ENCODE measurements around the gene NT5M. TPM values are rescaled to one million over a fixed set of nuclear protein-coding genes. Genes with fewer than 3 reads are reported as not detected.

Gene NT5M
- total and polyA plus RNA-seq, 4 donors: 1.2 to 2.2 (median 1.6) TPM; not detected in 1

DNA sequence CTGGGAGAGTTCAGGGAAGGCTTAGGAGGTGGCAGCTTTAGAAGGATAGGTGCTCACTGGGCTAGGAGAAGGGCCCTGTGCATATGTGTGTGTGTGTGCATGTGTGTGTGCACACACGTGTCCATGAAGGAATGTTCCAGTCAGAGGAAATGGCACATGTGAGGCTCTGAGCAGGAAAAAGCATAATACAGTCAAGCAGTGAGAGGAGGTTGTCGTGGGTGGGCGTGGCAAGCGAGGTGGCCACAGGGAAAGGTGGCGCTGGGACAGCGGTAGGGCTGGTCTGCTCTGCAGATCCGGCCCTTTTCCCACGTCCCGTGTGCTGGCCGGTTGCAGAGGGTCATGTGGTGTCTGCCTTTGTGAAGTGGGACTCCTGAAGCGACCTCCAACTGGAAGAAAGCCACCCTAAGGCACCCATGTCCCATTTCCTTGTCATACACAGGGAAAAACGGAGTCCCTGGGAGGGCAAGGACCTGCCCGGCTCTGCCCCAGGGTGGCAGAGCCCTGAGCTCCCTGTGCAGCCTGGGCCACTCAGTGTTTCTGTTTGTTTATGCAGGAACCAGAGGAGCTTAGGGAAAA lies 40.1 kb downstream of the NT5M start:
- H3K36me3 ChIP-seq (ENCODE audit: control insufficient read depth in 1 of 2, insufficient read depth in 2 of 2, low read length in 1 of 2): no peaks in the 10 kb centered on the region
- no peak overlapping the region for H3K27ac ChIP-seq (ENCODE audit: low read depth in 1 of 2, low read length in 2 of 2)
- H3K9me3 ChIP-seq (ENCODE audit: control insufficient read depth, low read length): no peaks in the 10 kb centered on the region
- intact Hi-C loops (cut with DNase I): no loop called here
- no peaks in the 10 kb centered on the region for H3K27me3 ChIP-seq (ENCODE audit: control insufficient read depth in 1 of 2, insufficient read depth in 2 of 2, low read length in 1 of 2)
- ATAC-seq (ENCODE audit: low FRiP score): no peak
- H3K4me1 ChIP-seq (ENCODE audit: control insufficient read depth in 1 of 2, insufficient read depth in 2 of 2, low read length in 2 of 2): no peaks in the 10 kb centered on the region
- 88 to 90% methylated on average over 13 of the region's 13 CpGs for WGBS, 2 donors
- H3K4me3 ChIP-seq (ENCODE audit: low read length in 2 of 2): no peak overlapping the region
- peak; percentile 19 to 36 for DNase-seq

DNA sequence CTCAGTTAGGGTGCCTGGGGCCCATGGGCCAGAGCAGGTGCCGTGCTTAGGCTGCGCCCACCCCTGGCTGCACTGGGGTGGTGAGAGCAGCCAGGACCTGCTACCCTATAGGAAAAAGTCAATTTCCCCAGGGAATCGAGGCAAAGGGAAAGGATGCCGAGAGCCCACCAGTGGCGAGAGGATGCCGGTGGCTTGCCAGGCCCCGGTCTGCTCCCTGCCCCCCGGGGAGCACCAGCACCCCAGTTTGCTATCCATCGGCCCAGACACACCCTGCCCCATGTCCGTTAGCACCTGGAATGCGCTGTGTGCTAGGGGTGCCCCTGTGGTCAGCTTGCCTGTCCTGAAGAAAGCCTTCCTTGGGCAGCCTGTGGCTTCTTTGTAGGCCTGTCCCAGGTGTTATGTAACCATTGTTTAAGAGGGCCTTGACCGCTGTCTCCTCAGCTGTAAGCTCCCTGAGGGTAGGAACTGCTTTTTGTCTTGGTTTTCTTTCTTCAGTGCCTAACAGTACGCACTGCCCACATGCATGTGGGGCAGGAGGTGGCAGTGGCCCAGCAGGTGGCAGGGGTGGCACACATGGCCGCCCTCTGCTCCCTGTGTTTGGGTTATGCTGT lies 40.8 kb downstream of the NT5M start:
- peak; percentile 35 to 61 for DNase-seq

DNA sequence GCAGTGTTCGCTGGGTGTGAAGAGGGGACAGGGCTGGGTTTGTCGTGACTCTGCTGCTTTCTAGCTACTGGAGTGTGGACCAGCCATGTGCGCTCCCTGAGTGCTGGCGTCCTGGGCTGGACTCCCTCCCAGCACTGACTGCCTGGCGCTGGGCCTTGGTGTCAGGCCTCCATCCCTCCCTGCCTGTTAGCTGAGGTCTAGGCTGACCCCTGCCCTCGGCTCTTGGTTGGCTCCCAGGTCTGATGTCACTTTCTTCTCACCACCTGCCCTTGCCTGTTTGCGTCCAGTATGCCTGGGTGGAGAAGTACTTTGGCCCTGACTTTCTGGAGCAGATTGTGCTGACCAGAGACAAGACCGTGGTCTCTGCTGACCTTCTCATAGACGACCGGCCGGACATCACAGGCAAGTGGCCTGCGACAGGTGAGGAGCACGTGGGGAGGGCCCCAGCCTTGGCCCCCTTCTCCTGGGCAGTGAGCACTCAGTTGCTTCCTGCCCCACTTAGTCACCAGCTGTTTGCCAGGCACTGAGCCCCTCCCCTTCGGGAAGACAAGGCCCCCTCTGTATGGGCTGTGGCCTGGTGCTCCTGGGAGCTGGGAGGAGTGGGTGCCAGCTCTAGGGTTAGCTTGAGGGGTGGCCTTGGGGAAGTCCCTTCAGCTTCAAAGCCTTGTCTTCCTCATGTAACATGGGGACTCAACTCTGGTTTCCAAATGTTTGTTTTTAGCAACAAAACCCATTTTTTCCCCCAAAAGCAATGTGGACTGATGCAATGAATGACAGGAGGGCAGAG lies 41.5 kb downstream of the NT5M start:
- ATAC-seq (ENCODE audit: low FRiP score) (no peak), DNase-seq (peak; percentile 42 to 52)
- Histone ChIP-seq H3K4me1 (ENCODE audit: control insufficient read depth in 1 of 2, insufficient read depth in 2 of 2, low read length in 2 of 2) (no peaks in the 10 kb centered on the region), H3K27ac (ENCODE audit: low read depth in 1 of 2, low read length in 2 of 2) (no peak overlapping the region), H3K9me3 (ENCODE audit: control insufficient read depth, low read length) (no peaks in the 10 kb centered on the region), H3K4me3 (ENCODE audit: low read length in 2 of 2) (no peak overlapping the region), H3K27me3 (ENCODE audit: control insufficient read depth in 1 of 2, insufficient read depth in 2 of 2, low read length in 1 of 2) (no peaks in the 10 kb centered on the region), H3K36me3 (ENCODE audit: control insufficient read depth in 1 of 2, insufficient read depth in 2 of 2, low read length in 1 of 2) (no peaks in the 10 kb centered on the region)
- intact Hi-C loops (cut with DNase I): no loop called here
- WGBS, 2 donors: 89 to 91% methylated on average over 14 of the region's 14 CpGs

More for the DNA sequence above, 40.8 kb downstream of the NT5M start:
- intact Hi-C loops (cut with DNase I): no loop called here
- Histone ChIP-seq H3K27ac (ENCODE audit: low read depth in 1 of 2, low read length in 2 of 2) (no peak overlapping the region), H3K4me1 (ENCODE audit: control insufficient read depth in 1 of 2, insufficient read depth in 2 of 2, low read length in 2 of 2) (no peaks in the 10 kb centered on the region), H3K9me3 (ENCODE audit: control insufficient read depth, low read length) (no peaks in the 10 kb centered on the region), H3K27me3 (ENCODE audit: control insufficient read depth in 1 of 2, insufficient read depth in 2 of 2, low read length in 1 of 2) (no peaks in the 10 kb centered on the region), H3K36me3 (ENCODE audit: control insufficient read depth in 1 of 2, insufficient read depth in 2 of 2, low read length in 1 of 2) (no peaks in the 10 kb centered on the region), H3K4me3 (ENCODE audit: low read length in 2 of 2) (no peak overlapping the region)
- ATAC-seq (ENCODE audit: low FRiP score): no peak
- 92 to 96% methylated on average over 13 to 14 of the region's 14 CpGs for WGBS, 2 donors

DNA sequence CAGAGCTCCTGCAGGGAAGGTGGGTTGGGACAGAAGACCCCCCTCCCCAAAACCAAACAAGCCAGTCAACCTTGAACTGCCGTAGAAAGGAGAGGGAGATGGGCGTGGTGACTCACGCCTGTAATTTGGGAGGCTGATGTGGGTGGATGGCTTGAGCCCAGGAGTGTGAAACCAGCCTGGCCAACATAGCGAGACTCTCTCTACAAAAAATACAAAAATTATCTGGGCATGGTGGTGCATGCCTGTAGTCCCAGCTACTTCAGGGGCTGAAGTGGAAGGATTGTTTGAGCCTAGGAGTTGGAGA lies 42.1 kb downstream of the NT5M start:
- DNase-seq (peak in 1 of 2 donors; percentile 4), ATAC-seq (ENCODE audit: low FRiP score) (no peak)
- H3K36me3 ChIP-seq (ENCODE audit: control insufficient read depth in 1 of 2, insufficient read depth in 2 of 2, low read length in 1 of 2): no peaks in the 10 kb centered on the region
- H3K27me3 ChIP-seq (ENCODE audit: control insufficient read depth in 1 of 2, insufficient read depth in 2 of 2, low read length in 1 of 2): no peaks in the 10 kb centered on the region
- intact Hi-C loops (cut with DNase I): no loop called here
- no peaks in the 10 kb centered on the region for H3K9me3 ChIP-seq (ENCODE audit: control insufficient read depth, low read length)
- WGBS, 2 donors: 93 to 94% methylated on average over 4 of the region's 4 CpGs
- H3K4me1 ChIP-seq (ENCODE audit: control insufficient read depth in 1 of 2, insufficient read depth in 2 of 2, low read length in 2 of 2): no peaks in the 10 kb centered on the region
- no peak overlapping the region for H3K27ac ChIP-seq (ENCODE audit: low read depth in 1 of 2, low read length in 2 of 2)
- H3K4me3 ChIP-seq (ENCODE audit: low read length in 2 of 2): no peak overlapping the region

DNA sequence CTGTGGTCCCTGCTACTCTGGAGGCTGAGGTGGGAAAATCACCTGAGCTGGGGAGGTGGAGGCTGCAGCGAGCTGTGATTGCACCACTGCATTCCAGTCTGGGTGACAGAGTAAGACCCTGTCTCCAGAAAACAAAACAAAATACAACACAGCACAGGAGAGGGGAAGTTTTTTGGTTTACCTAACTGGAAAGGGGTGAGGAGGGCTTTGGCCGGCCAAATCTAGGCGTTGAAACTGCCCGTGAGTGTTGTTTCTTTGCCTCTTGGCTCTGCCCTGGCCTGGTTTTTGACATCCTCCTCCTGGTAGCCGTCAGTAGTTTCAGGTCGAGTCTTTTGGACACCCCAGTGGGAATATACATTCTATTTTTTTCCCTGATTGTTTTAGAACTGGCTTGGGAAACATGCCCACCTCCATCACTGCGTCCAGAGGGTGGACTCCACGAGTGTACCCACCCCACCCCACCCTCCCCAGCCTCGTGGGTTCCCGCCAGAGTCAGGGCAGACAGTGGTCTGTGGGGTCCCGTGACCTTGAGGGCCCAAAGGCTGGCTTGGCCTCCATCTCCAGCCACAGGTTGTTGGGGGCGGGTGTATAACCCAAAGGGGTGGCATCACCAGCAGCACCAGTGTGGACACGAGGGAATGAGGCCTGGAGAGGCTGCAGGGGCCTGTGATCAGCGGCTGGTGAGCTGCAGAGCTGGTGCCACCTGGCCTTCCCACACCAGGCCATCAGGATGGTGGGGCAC lies 42.7 kb downstream of the NT5M start:
- intact Hi-C loops (cut with DNase I): no loop called here
- Histone ChIP-seq H3K9me3 (ENCODE audit: control insufficient read depth, low read length) (no peaks in the 10 kb centered on the region), H3K27ac (ENCODE audit: low read depth in 1 of 2, low read length in 2 of 2) (no peak overlapping the region), H3K4me3 (ENCODE audit: low read length in 2 of 2) (no peak overlapping the region), H3K36me3 (ENCODE audit: control insufficient read depth in 1 of 2, insufficient read depth in 2 of 2, low read length in 1 of 2) (no peaks in the 10 kb centered on the region), H3K27me3 (ENCODE audit: control insufficient read depth in 1 of 2, insufficient read depth in 2 of 2, low read length in 1 of 2) (no peaks in the 10 kb centered on the region), H3K4me1 (ENCODE audit: control insufficient read depth in 1 of 2, insufficient read depth in 2 of 2, low read length in 2 of 2) (no peaks in the 10 kb centered on the region)
- 90 to 92% methylated on average over 14 of the region's 14 CpGs for WGBS, 2 donors
- ATAC-seq (ENCODE audit: low FRiP score) (no peak), DNase-seq (peak; percentile 22 to 26)

DNA sequence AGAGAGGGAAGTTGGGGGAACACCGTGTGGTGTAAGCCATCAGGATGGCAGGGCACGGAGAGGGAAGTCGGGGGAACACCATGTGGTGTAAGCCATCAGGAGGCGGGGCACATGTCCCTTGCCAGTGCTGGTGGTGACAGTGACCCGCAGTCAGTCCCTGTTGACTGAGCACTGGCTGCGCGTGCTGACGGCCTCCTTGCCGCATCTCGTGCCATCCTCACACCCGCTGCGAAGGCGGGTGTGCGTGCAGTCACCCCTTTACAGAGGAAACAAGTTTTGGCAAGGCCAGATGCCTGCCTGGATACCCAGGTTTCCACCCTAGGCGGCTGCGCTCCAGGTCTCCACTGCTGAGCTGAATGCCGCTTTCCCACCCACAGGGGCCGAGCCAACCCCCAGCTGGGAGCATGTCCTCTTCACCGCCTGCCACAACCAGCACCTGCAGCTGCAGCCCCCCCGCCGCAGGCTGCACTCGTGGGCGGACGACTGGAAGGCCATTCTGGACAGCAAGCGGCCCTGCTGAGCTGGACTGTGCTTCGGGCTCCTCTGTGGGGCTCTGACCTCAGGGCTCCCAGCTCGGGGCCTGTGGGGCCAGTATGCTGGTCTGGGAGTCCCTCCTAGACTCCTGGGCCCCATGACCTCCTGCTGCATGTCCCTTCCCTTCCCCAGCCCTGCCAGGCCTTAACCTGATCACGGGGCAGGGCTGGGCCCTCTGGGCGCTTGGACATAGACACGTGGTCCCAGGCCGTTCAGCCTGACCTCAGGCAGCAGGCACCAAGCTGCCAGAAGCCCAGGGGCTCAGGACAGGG lies 43.5 kb downstream of the NT5M start:
- Histone ChIP-seq H3K4me3 (ENCODE audit: low read length in 2 of 2) (no peak overlapping the region), H3K27ac (ENCODE audit: low read depth in 1 of 2, low read length in 2 of 2) (no peak overlapping the region), H3K9me3 (ENCODE audit: control insufficient read depth, low read length) (no peaks in the 10 kb centered on the region), H3K4me1 (ENCODE audit: control insufficient read depth in 1 of 2, insufficient read depth in 2 of 2, low read length in 2 of 2) (no peaks in the 10 kb centered on the region), H3K36me3 (ENCODE audit: control insufficient read depth in 1 of 2, insufficient read depth in 2 of 2, low read length in 1 of 2) (no peaks in the 10 kb centered on the region), H3K27me3 (ENCODE audit: control insufficient read depth in 1 of 2, insufficient read depth in 2 of 2, low read length in 1 of 2) (no peaks in the 10 kb centered on the region)
- 94% methylated on average over 31 of the region's 31 CpGs for WGBS, 2 donors
- intact Hi-C loops (cut with DNase I): no loop called here
- peak; percentile 41 to 61 for DNase-seq
- no peak for ATAC-seq (ENCODE audit: low FRiP score)

DNA sequence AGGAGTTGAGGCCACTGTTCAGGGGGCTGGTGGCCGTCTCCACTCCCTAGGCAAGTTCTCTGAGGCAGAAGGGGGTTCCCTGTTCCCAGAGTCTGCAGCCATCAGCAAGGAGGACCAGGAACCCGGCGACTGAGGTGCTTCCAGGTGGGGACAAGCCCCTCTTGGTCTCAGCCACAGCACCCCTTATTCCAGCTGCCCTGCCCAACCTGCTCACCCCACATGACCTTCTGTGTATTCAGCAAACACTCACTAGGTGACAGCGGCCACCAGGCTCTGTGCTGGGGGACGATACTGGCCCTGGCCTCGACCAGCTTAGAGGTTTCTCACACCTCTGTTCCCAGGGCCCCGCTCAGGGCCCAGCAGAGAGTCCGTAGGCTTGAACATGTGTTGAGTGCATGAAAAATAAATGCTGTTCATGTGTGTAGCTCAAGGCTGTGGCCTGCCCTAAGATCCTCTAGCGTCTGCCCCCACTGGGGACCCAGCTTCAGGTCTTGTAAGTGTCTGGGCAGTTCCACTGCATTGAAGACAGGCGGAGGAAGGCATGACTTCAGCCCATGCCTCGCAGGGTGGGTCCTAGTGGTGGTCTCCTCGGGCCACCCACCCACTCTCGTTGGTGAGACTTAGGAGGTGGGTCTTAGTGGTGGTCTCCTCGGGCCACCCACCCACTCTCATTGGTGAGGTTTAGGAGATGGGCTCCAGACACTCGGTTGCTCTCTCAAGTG lies 44.2 kb downstream of the NT5M start:
- WGBS, 2 donors: 91 to 92% methylated on average over 15 of the region's 15 CpGs
- intact Hi-C loops (cut with DNase I): no loop called here
- peak in 1 of 2 donors; percentile 64 for DNase-seq

More for the DNA sequence above, 44.2 kb downstream of the NT5M start:
- H3K4me1 ChIP-seq (ENCODE audit: control insufficient read depth in 1 of 2, insufficient read depth in 2 of 2, low read length in 2 of 2): no peaks in the 10 kb centered on the region
- H3K4me3 ChIP-seq (ENCODE audit: low read length in 2 of 2): no peak overlapping the region
- ATAC-seq (ENCODE audit: low FRiP score): no peak
- H3K9me3 ChIP-seq (ENCODE audit: control insufficient read depth, low read length): no peaks in the 10 kb centered on the region
- no peaks in the 10 kb centered on the region for H3K36me3 ChIP-seq (ENCODE audit: control insufficient read depth in 1 of 2, insufficient read depth in 2 of 2, low read length in 1 of 2)
- no peak overlapping the region for H3K27ac ChIP-seq (ENCODE audit: low read depth in 1 of 2, low read length in 2 of 2)
- H3K27me3 ChIP-seq (ENCODE audit: control insufficient read depth in 1 of 2, insufficient read depth in 2 of 2, low read length in 1 of 2): no peaks in the 10 kb centered on the region

Measured in aorta (tissue), 5 donors.